GM06990 (cell line): ENCODE data around the gene MRI1.
"Not testable (repeated sequence)": the region's sequence is repeated elsewhere in the genome, so short reads cannot be mapped to it uniquely, and the experiment has no call there.

Experiments
- DNase-seq: peaks from one replicate; pipeline ENCODE4 v3.0.0-alpha.2; 2011; ENCODE audit not compliant: insufficient read length; ENCODE audit errors: extremely low read depth
- H3K27me3 ChIP-seq: replicated peaks from 2 replicates; pipeline ENCODE4 v1.6.0; 2011; ENCODE audit warnings: low read length; ENCODE audit not compliant: control insufficient read depth, insufficient read depth
- H3K36me3 ChIP-seq: 2 replicates; pipeline ENCODE4 v1.5.1; 2011; ENCODE audit warnings: low read length; ENCODE audit not compliant: control insufficient read depth, insufficient read depth
- H3K4me3 ChIP-seq: replicated peaks from 2 replicates; pipeline ENCODE4 v1.5.1; 2011; ENCODE audit warnings: low read depth, mild to moderate bottlenecking, control low read depth, low read length
- CTCF ChIP-seq: IDR thresholded peaks from 2 replicates; pipeline ENCODE4 v1.5.1; 2011; ENCODE audit warnings: low read length, control low read depth, mild to moderate bottlenecking, inconsistent platforms; ENCODE audit not compliant: insufficient read depth, poor library complexity, severe bottlenecking

Gene MRI1

DNA sequence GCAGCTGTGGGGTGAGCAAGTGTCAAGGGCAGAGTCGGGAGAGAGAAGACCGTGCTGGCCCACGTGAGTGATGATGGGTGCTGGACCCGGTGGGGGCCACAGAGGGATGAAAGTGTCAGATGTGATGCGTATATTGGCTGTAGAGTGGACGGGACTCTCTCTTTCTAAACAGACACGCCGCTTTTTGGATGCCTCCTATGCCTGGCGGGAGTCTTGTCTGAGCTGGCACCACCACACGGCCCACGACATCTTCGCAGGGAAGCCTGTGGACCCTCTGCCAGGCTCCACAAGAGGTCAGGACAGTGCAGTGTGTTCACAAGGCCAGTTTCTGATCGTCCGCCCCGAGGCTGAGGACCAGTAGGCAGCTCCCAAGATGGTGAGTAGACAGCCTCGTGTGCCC lies 12.9 kb upstream of the MRI1 start:
- no peak for DNase-seq
- TF ChIP-seq CTCF: no peak
- H3K36me3 ChIP-seq: peaks cover 14% of the 10 kb centered on the region
- no peaks in the 10 kb centered on the region for H3K27me3 ChIP-seq
- no peak overlapping the region for H3K4me3 ChIP-seq

- H3K36me3 ChIP-seq: peaks cover 26% of the 10 kb centered on the region
- not testable (repeated sequence) for DNase-seq, H3K4me3 ChIP-seq, H3K27me3 ChIP-seq
Observed at GRCh38 chr19:13753622-13754021, 10.7 kb upstream of the MRI1 start.

DNA sequence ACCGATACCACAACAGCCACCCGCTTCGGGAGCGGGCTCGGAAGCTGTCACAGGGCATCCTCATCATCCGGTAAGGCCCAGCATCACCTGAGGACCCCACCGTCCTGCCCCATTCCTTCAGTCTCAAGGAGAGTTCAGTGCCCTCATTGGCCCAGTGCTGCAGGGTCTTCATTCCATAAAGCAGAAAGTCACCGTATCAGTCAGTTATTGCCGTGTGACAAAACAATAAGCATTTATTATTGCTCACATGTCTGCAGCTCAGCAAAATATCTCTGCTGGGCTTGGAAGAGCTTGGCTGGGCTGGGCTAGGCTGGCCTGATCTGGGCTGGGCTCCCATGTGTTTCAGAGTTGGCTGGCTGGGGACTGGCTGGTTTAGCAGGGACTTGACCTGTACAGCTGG lies 8.1 kb upstream of the MRI1 start:
- Histone ChIP-seq H3K4me3 (no peak overlapping the region), H3K27me3 (no peaks in the 10 kb centered on the region), H3K36me3 (peaks cover 33% of the 10 kb centered on the region)
- no peak for DNase-seq
- TF ChIP-seq CTCF: no peak

- Histone ChIP-seq H3K4me3 (no peak overlapping the region), H3K27me3 (no peaks in the 10 kb centered on the region), H3K36me3 (peaks cover 31% of the 10 kb centered on the region)
- no peak for TF ChIP-seq CTCF
- no peak for DNase-seq
Observed at GRCh38 chr19:13757805-13758772, 6.2 kb upstream of the MRI1 start.

DNA sequence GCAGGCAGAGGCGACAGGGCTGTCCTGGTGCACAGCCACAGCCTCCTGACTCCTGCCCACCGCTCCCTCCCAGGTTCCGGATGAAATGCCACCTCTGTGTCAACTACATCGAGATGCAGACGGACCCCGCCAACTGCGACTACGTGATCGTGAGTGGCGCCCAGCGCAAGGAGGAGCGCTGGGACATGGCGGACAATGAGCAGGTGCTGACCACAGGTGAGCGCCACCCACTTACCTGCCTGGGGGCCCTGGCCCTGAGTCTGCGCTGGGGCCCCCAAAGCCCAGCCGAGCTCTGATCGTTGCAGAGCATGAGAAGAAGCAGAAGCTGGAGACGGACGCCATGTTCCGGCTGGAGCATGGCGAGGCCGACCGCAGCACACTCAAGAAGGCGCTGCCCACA lies 5.5 kb upstream of the MRI1 start:
- Histone ChIP-seq H3K4me3 (no peak overlapping the region), H3K27me3 (no peaks in the 10 kb centered on the region), H3K36me3 (peaks cover 34% of the 10 kb centered on the region)
- no peak for TF ChIP-seq CTCF
- DNase-seq: no peak

- no peaks in the 10 kb centered on the region for H3K27me3 ChIP-seq
- no peak overlapping the region for H3K4me3 ChIP-seq
- no peak for DNase-seq
- peaks cover 25% of the 10 kb centered on the region for H3K36me3 ChIP-seq
- no peak for TF ChIP-seq CTCF
Observed at GRCh38 chr19:13761423-13761822, 2.9 kb upstream of the MRI1 start.
